Measurements from ENCODE around the gene CEP57L1. TPM values are rescaled to one million over a fixed set of nuclear protein-coding genes. Genes with fewer than 3 reads are reported as not detected.

The CEP57L1 gene
- total RNA-seq, 1 experiment from 2014 or later, result 26.4 TPM

DNA sequence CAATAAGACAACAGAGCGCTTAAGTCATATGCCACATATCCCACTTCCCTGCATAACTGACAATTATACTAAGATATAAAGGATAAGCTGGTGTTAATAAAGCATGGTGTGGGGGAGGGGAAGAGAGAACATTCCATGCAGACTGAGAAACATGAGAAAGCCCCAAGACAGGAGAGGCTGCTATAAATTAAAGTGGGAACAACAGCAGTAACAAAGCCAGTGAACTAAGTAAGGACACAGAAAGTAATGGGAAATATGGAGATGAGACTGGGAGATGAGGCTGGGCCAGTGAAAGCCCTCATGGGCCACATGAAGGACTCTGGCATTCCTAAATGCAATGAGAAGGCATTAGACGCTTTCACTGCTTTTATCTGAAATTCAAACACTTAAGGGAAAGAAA, 42.0 kb upstream of the CEP57L1 start:
- Histone ChIP-seq H3K36me3 (ENCODE audit: low read depth, low read length) (no peaks in the 10 kb centered on the region), H3F3A (ENCODE audit: low read length, unreplicated experiment) (no peaks in the 10 kb centered on the region), H2AFZ (ENCODE audit: low read length) (no peak overlapping the region), H3K4me2 (ENCODE audit: low read length) (no peak overlapping the region), H3K27me3 (ENCODE audit: low read length) (no peaks in the 10 kb centered on the region), H3K4me1 (ENCODE audit: insufficient read depth, low read length) (no peaks in the 10 kb centered on the region), H3K9ac (ENCODE audit: low read length) (no peak overlapping the region), H3K27ac (ENCODE audit: low read length) (no peak overlapping the region), H4K20me1 (ENCODE audit: low read length) (no peaks in the 10 kb centered on the region), H3K9me2 (replicated peaks; ENCODE audit: low read length) (no peaks in the 10 kb centered on the region), H3K4me3 (ENCODE audit: low read length) (no peak overlapping the region), H3K79me2 (ENCODE audit: low read length) (no peaks in the 10 kb centered on the region), H3K9me3 (ENCODE audit: low read length) (no peaks in the 10 kb centered on the region)
- POLR2A ChIA-PET (ENCODE audit: unreplicated experiment), result no interaction called here
- DNase-seq (no peak), ATAC-seq (no peak)
- TF ChIP-seq EZH2phosphoT487 (IDR thresholded peaks at IDR 0.05; ENCODE audit: borderline replicate concordance, low read length) (no peak), EZH2 (IDR thresholded peaks at IDR 0.05; ENCODE audit: low read length, unreplicated experiment) (no peak)
- TF ChIP-seq, protein P1, sequence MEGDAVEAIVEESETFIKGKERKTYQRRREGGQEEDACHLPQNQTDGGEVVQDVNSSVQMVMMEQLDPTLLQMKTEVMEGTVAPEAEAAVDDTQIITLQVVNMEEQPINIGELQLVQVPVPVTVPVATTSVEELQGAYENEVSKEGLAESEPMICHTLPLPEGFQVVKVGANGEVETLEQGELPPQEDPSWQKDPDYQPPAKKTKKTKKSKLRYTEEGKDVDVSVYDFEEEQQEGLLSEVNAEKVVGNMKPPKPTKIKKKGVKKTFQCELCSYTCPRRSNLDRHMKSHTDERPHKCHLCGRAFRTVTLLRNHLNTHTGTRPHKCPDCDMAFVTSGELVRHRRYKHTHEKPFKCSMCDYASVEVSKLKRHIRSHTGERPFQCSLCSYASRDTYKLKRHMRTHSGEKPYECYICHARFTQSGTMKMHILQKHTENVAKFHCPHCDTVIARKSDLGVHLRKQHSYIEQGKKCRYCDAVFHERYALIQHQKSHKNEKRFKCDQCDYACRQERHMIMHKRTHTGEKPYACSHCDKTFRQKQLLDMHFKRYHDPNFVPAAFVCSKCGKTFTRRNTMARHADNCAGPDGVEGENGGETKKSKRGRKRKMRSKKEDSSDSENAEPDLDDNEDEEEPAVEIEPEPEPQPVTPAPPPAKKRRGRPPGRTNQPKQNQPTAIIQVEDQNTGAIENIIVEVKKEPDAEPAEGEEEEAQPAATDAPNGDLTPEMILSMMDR (conservative IDR thresholded peaks at IDR 0.05; ENCODE audit: low read depth, low read length), result no peak
- intact Hi-C loops (cut with micrococcal nuclease), result loop anchor here (10.0 kb wide), 1 partner anchor 149 kb away; no protein-coding TSS in a partner anchor
- BruUV-seq (replicated peaks), result no TSS peak
- CTCF ChIA-PET, result interaction anchor here (0.5 kb wide), 1 partner anchor 1076 kb away, joined by 3 read pairs; no protein-coding TSS in a partner anchor

DNA sequence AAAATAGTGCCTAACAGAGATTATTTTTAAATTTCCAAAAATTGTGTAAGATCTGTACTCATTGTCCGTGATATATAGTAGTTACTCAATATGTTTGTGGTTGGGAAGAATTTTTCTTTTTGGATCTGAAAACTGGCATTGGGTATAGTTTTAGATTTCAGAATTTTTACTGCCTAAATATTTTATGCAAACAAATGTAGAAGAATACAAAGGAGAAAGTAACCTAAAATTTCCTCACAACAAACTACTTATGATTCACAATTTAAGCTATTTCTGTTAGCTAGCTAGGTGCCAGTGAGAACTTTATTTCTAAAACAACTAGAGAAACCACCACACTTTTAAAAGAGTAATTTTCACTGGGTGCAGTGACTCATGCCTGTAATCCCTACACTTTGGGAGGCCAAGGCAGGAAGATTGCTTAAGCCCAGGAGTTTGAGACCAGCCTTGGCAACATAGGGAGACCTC, 39.5 kb upstream of the CEP57L1 start:
- Histone ChIP-seq H4K20me1 (ENCODE audit: low read length) (no peaks in the 10 kb centered on the region), H3K4me3 (ENCODE audit: low read length) (no peak overlapping the region), H2AFZ (ENCODE audit: low read length) (no peak overlapping the region), H3K27me3 (ENCODE audit: low read length) (no peaks in the 10 kb centered on the region), H3K27ac (ENCODE audit: low read length) (no peak overlapping the region), H3K36me3 (ENCODE audit: low read depth, low read length) (no peaks in the 10 kb centered on the region), H3K9me2 (replicated peaks; ENCODE audit: low read length) (no peaks in the 10 kb centered on the region), H3F3A (ENCODE audit: low read length, unreplicated experiment) (no peaks in the 10 kb centered on the region), H3K9me3 (ENCODE audit: low read length) (no peaks in the 10 kb centered on the region), H3K4me1 (ENCODE audit: insufficient read depth, low read length) (peaks cover 4% of the 10 kb centered on the region; the same call in 1 of the 2 replicates), H3K79me2 (ENCODE audit: low read length) (no peaks in the 10 kb centered on the region), H3K4me2 (ENCODE audit: low read length) (no peak overlapping the region), H3K9ac (ENCODE audit: low read length) (no peak overlapping the region)
- intact Hi-C loops (cut with micrococcal nuclease), result loop anchor here (10.0 kb wide), 1 partner anchor 151 kb away; no protein-coding TSS in a partner anchor
- DNase-seq (no peak), ATAC-seq (no peak)
- BruUV-seq (replicated peaks), result no TSS peak
- ChIA-PET POLR2A (ENCODE audit: unreplicated experiment) (no interaction called here), CTCF (no interaction called here)
- no peak for TF ChIP-seq EZH2phosphoT487 (IDR thresholded peaks at IDR 0.05; ENCODE audit: borderline replicate concordance, low read length)
- TF ChIP-seq, protein P1 (conservative IDR thresholded peaks at IDR 0.05; ENCODE audit: low read depth, low read length), result no peak
- no peak for TF ChIP-seq EZH2 (IDR thresholded peaks at IDR 0.05; ENCODE audit: low read length, unreplicated experiment)

DNA sequence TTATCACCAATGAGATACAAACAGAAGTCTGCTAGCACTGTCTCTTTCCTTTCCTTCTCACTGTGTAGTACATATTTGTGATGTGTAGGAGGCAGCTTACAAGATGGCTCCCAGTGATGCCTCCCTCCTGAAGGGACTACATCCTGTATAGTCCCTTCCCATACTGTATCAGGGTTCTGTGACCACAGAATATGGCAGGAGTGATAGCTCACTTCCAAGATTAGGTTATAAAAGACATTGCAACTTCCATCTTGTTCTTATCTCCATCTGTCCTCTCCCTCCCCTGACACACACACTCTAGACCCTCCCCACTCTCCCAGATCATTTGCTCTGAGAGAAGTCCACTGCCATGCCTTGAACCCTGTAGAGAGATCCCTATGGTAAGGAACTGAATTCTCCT, 38.6 kb upstream of the CEP57L1 start:
- Histone ChIP-seq H3K27me3 (ENCODE audit: low read length) (no peaks in the 10 kb centered on the region), H3K79me2 (ENCODE audit: low read length) (no peaks in the 10 kb centered on the region), H2AFZ (ENCODE audit: low read length) (no peak overlapping the region), H3K9me3 (ENCODE audit: low read length) (no peaks in the 10 kb centered on the region), H3K9ac (ENCODE audit: low read length) (no peak overlapping the region), H3F3A (ENCODE audit: low read length, unreplicated experiment) (no peaks in the 10 kb centered on the region), H3K9me2 (replicated peaks; ENCODE audit: low read length) (no peaks in the 10 kb centered on the region), H4K20me1 (ENCODE audit: low read length) (no peaks in the 10 kb centered on the region), H3K4me2 (ENCODE audit: low read length) (no peak overlapping the region), H3K27ac (ENCODE audit: low read length) (no peak overlapping the region), H3K4me1 (ENCODE audit: insufficient read depth, low read length) (peaks cover 4% of the 10 kb centered on the region; the same call in 1 of the 2 replicates), H3K36me3 (ENCODE audit: low read depth, low read length) (no peaks in the 10 kb centered on the region), H3K4me3 (ENCODE audit: low read length) (no peak overlapping the region)
- no peak for TF ChIP-seq EZH2phosphoT487 (IDR thresholded peaks at IDR 0.05; ENCODE audit: borderline replicate concordance, low read length)
- no peak for TF ChIP-seq EZH2 (IDR thresholded peaks at IDR 0.05; ENCODE audit: low read length, unreplicated experiment)
- TF ChIP-seq, protein P1 (conservative IDR thresholded peaks at IDR 0.05; ENCODE audit: low read depth, low read length), result no peak
- ChIA-PET CTCF (no interaction called here), POLR2A (ENCODE audit: unreplicated experiment) (no interaction called here)
- BruUV-seq (replicated peaks), result no TSS peak
- DNase-seq (no peak), ATAC-seq (no peak)
- intact Hi-C loops (cut with micrococcal nuclease), result loop anchor here (10.0 kb wide), 1 partner anchor 152 kb away; no protein-coding TSS in a partner anchor
